A673 (cell line): ENCODE data around the gene CCDC13. TPM values are rescaled to one million over a fixed set of nuclear protein-coding genes. Genes with fewer than 3 reads are reported as not detected.

Experiments used
- BruUV-seq: library from RNA; stranded (reverse); fragments of 400-500 nt; replicated peaks from 2 replicates; lab custom pipeline; 2021; lab: Mats Ljungman, UMichigan
- CTCF ChIA-PET: fragments of 300-600 bp; sonication (Branson Sonifier 250); formaldehyde crosslinking; loops from one replicate; lab custom pipeline; 2022; ENCODE audit warnings: antibody characterized with exemption; lab: Charles Lee
- POLR2A ChIA-PET: fragments of 300-600 bp; sonication (Branson Sonifier 250); formaldehyde crosslinking; loops from one replicate; lab custom pipeline; 2022; ENCODE audit warnings: antibody characterized with exemption; ENCODE audit not compliant: low non-redundant PET; lab: Charles Lee
- DNase-seq: peaks from one replicate; pipeline ENCODE4 v3.0.0-alpha.2; 2015; ENCODE audit warnings: low spot score
- H3K27ac ChIP-seq: fragments of 200-600 bp; sonication (generic); 2 replicates; pipeline ENCODE4 v1.5.1; 2016; ENCODE audit warnings: mixed run types, low read depth, mild to moderate bottlenecking, mixed read lengths, antibody characterized with exemption, low read length; ENCODE audit not compliant: poor library complexity, severe bottlenecking
- H3K27me3 ChIP-seq: fragments of 200-600 bp; sonication (generic); replicated peaks from 2 replicates; pipeline ENCODE4 v1.6.1; 2017; ENCODE audit warnings: mixed run types, low read depth, mild to moderate bottlenecking, mixed read lengths, antibody characterized with exemption, low read length; ENCODE audit not compliant: insufficient read depth, poor library complexity
- H3K36me3 ChIP-seq: fragments of 200-600 bp; sonication (generic); 2 replicates; pipeline ENCODE4 v1.6.1; 2016; ENCODE audit warnings: mixed run types, mild to moderate bottlenecking, mixed read lengths, antibody characterized with exemption, low read length; ENCODE audit not compliant: insufficient read depth, poor library complexity, severe bottlenecking
- H3K4me1 ChIP-seq: fragments of 200-600 bp; sonication (generic); 2 replicates; pipeline ENCODE4 v1.6.1; 2017; ENCODE audit warnings: mixed run types, mild to moderate bottlenecking, mixed read lengths, antibody characterized with exemption, low read length; ENCODE audit not compliant: insufficient read depth, poor library complexity, severe bottlenecking
- H3K4me3 ChIP-seq: fragments of 200-600 bp; sonication (generic); 2 replicates; pipeline ENCODE4 v1.5.1; 2016; ENCODE audit warnings: low read depth, mixed run types, mild to moderate bottlenecking, mixed read lengths, low read length; ENCODE audit not compliant: poor library complexity, severe bottlenecking
- H3K9me3 ChIP-seq: fragments of 200-600 bp; sonication (generic); 2 replicates; pipeline ENCODE4 v1.6.1; 2016; ENCODE audit warnings: mixed run types, low read depth, mild to moderate bottlenecking, mixed read lengths, antibody characterized with exemption, low read length; ENCODE audit not compliant: poor library complexity, severe bottlenecking
- EZH2 ChIP-seq: fragments of 200-600 bp; sonication (generic); IDR thresholded peaks from 2 replicates; pipeline ENCODE4 v1.6.1; 2017; ENCODE audit warnings: borderline replicate concordance, low read depth, mild to moderate bottlenecking, mixed read lengths, antibody characterized with exemption, low read length; ENCODE audit not compliant: poor library complexity, severe bottlenecking
- intact Hi-C: fragments of 100-400 bp; cut with micrococcal nuclease; formaldehyde crosslinking; loops from one replicate; pipeline ENCODE4 v1.10.0; 2022; ENCODE audit not compliant: unreplicated experiment
- total RNA-seq: library from RNA; stranded (reverse); gene quantifications from 2 replicates; pipeline ENCODE4 v1.2.3, GENCODE V29; 2021
- TF ChIP-seq, protein P1 (sequence below): fragments of 300-800, 200-600 bp; sonication (generic); conservative IDR thresholded peaks from 2 replicates; pipeline ENCODE4 v1.5.1; 2017; ENCODE audit warnings: low read depth, mild to moderate bottlenecking, antibody characterized with exemption, low read length, moderate library complexity, mixed read lengths

The CCDC13 gene
- total RNA-seq, 1 experiment from 2014 or later: not detected

DNA sequence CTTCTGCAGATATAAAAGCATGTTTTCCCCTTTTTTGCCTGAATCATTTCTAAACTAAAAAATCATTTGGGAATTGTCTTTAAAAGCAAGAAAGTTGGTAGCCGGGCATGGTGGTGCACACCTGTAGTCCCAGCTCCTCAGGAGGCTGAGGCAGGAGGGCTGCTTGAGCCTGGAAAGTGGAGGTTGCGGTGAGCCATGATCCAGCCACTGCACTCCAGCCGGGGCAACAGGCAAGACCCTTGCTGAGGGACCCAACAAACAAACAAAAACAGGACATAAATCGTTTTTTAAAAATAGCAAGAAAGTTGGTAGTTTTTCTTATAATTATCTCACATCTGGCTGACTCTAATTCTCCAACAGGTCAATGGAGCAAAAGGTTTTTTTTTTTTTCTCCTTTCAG, 28.7 kb upstream of the CCDC13 start:
- no peak overlapping the region for H3K4me3 ChIP-seq
- BruUV-seq: no TSS peak
- ChIA-PET CTCF (no interaction called here), POLR2A (no interaction called here)
- intact Hi-C loops: no loop called here
- no peaks in the 10 kb centered on the region for H3K27me3 ChIP-seq
- no peaks in the 10 kb centered on the region for H3K9me3 ChIP-seq
- no peak for DNase-seq
- TF ChIP-seq, protein P1, sequence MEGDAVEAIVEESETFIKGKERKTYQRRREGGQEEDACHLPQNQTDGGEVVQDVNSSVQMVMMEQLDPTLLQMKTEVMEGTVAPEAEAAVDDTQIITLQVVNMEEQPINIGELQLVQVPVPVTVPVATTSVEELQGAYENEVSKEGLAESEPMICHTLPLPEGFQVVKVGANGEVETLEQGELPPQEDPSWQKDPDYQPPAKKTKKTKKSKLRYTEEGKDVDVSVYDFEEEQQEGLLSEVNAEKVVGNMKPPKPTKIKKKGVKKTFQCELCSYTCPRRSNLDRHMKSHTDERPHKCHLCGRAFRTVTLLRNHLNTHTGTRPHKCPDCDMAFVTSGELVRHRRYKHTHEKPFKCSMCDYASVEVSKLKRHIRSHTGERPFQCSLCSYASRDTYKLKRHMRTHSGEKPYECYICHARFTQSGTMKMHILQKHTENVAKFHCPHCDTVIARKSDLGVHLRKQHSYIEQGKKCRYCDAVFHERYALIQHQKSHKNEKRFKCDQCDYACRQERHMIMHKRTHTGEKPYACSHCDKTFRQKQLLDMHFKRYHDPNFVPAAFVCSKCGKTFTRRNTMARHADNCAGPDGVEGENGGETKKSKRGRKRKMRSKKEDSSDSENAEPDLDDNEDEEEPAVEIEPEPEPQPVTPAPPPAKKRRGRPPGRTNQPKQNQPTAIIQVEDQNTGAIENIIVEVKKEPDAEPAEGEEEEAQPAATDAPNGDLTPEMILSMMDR: no peak
- TF ChIP-seq EZH2: no peak
- no peaks in the 10 kb centered on the region for H3K4me1 ChIP-seq
- H3K36me3 ChIP-seq: no peaks in the 10 kb centered on the region
- no peak overlapping the region for H3K27ac ChIP-seq

DNA sequence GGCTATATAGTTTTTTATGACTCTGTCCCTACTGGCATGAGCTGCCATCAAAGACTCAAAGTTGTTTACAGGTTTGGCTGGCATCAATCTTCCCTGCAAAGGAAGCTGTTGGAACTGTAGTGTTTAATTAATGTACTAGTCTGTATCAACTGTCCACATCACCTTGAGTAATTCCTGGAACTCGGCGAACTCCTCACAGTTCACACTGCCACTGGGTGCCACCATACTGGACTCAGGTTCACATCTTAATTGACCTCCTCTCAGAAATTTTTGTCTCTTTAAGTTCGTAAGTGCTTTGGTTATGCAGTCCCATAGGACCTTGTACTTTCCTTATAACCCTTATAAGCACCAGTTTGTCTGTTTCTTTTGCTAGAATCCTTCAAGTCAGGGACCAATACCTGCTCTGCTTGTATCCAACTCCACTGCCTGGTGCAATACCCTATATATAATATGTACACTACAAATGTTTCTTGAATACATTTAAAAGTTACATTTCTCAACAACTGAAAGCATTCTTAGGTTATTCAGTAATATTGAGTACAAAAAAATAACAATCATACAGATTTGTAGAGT, 28.1 kb upstream of the CCDC13 start:
- H3K9me3 ChIP-seq: no peaks in the 10 kb centered on the region
- POLR2A ChIA-PET: no interaction called here
- TF ChIP-seq EZH2: no peak
- H3K4me3 ChIP-seq: no peak overlapping the region
- intact Hi-C loops: no loop called here
- H3K27ac ChIP-seq: no peak overlapping the region
- CTCF ChIA-PET: no interaction called here
- no peaks in the 10 kb centered on the region for H3K27me3 ChIP-seq
- no peak for DNase-seq
- no TSS peak for BruUV-seq
- H3K4me1 ChIP-seq: no peaks in the 10 kb centered on the region
- no peaks in the 10 kb centered on the region for H3K36me3 ChIP-seq

DNA sequence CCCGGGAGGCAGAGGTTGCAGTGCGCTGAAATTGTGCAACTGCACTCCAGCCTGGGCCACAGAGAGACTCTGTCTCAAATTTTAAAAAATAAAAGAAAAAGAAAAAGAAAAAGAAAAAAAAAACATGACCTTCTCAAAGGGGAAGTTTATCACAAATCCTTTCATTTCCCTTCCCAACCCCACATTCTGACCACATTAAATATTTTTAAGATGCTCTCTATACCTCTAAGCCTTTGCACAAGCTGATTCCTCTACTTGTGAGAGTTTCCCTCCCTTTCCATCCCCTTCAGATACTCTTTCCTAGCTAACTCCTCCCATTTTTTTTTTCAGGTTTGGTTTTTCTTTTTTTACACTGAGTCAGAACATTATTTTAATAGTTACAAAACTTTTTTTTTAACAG, 27.2 kb upstream of the CCDC13 start:
- TF ChIP-seq, protein P1: no peak
- no peak for TF ChIP-seq EZH2
- ChIA-PET POLR2A (no interaction called here), CTCF (no interaction called here)
- no peak for DNase-seq
- H3K4me3 ChIP-seq: no peak overlapping the region
- H3K4me1 ChIP-seq: no peaks in the 10 kb centered on the region
- no TSS peak for BruUV-seq
- intact Hi-C loops: no loop called here
- no peaks in the 10 kb centered on the region for H3K9me3 ChIP-seq
- no peaks in the 10 kb centered on the region for H3K36me3 ChIP-seq
- no peak overlapping the region for H3K27ac ChIP-seq
- H3K27me3 ChIP-seq: no peaks in the 10 kb centered on the region

DNA sequence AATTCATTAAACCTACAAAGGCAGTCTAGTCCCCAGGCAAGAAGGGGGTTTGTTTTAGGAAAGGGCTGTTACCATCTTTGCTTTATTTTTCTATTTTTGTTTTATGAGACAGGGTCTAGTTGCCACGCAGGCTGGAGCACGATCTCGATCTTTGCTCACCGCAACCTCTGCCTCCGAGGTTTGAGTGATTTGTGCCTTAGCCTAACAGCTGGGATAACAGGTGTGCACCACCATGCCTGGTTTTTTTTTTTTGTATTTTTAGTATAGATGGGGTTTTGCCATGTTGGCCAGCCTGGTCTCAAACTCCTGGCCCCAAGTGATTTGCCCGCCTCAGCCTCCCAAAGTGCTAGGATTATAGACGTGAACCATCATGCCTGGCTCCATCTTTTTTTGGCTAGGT, 26.3 kb upstream of the CCDC13 start:
- no peak overlapping the region for H3K27ac ChIP-seq
- no peak overlapping the region for H3K4me3 ChIP-seq
- ChIA-PET CTCF (no interaction called here), POLR2A (no interaction called here)
- H3K36me3 ChIP-seq: no peaks in the 10 kb centered on the region
- intact Hi-C loops: no loop called here
- H3K9me3 ChIP-seq: no peaks in the 10 kb centered on the region
- DNase-seq: no peak
- H3K4me1 ChIP-seq: no peaks in the 10 kb centered on the region
- TF ChIP-seq EZH2: no peak
- TF ChIP-seq, protein P1: no peak
- H3K27me3 ChIP-seq: no peaks in the 10 kb centered on the region
- no TSS peak for BruUV-seq
